SK-N-SH (cell line): ENCODE results near the gene R3HDM2. TPM values are rescaled to one million over a fixed set of nuclear protein-coding genes. Genes with fewer than 3 reads are reported as not detected.

Experiments used
- CTCF ChIA-PET: fragments of 300-600, 350-600 bp; formaldehyde crosslinking; extraction: SDS; loops from one replicate; lab custom pipeline; 2021; lab: Yijun Ruan, JAX
- POLR2A ChIA-PET: fragments of 350-600 bp; sonication (Branson Sonifier 250); formaldehyde crosslinking; extraction: SDS; loops from one replicate; lab custom pipeline; 2020; ENCODE audit warnings: antibody characterized with exemption, inconsistent platforms; lab: Yijun Ruan, JAX
- DNase-seq: peaks from one replicate; pipeline ENCODE4 v3.0.0; 2012
- H2AFZ ChIP-seq: fragments of 200-600 bp; sonication (generic); 2 replicates; pipeline ENCODE4 v1.8.1; 2016; ENCODE audit warnings: antibody characterized with exemption, mild to moderate bottlenecking, low read depth
- H3F3A ChIP-seq: fragments of 200-600 bp; sonication (generic); replicated peaks from 2 replicates; pipeline ENCODE3; 2016; ENCODE audit warnings: antibody characterized with exemption, mild to moderate bottlenecking; ENCODE audit not compliant: insufficient read depth
- H3K27ac ChIP-seq, 2 experiments: fragments of 200-500 bp in 1 of 2; fragments of 200-600 bp in 1 of 2; sonication (Bioruptor generic) in 1 of 2; sonication (generic), shearing (Covaris generic) in 1 of 2; 2 replicates each; pipeline versions ENCODE4 v1.5.1 to v1.6.1; 2014 to 2016; ENCODE audit warnings: low read depth in 2 of 2, inconsistent platforms in 1 of 2, low read length in 1 of 2, mild to moderate bottlenecking in 1 of 2, mixed read lengths in 1 of 2
- H3K27me3 ChIP-seq: fragments of 200-600 bp; sonication (generic), shearing (Covaris generic); 2 replicates; pipeline ENCODE4 v1.6.1; 2016; ENCODE audit warnings: mixed run types; ENCODE audit not compliant: insufficient read depth
- H3K36me3 ChIP-seq, 2 experiments: fragments of 200-500 bp in 1 of 2; fragments of 200-600 bp in 1 of 2; sonication (Bioruptor generic) in 1 of 2; sonication (generic) in 1 of 2; replicated peaks in 1 of 2; 2 replicates each; pipeline versions ENCODE3 to v1.5.1; 2014 to 2016; ENCODE audit warnings: low read length in 1 of 2, mild to moderate bottlenecking in 1 of 2; ENCODE audit not compliant: insufficient read depth in 2 of 2, control insufficient read depth in 1 of 2
- H3K4me1 ChIP-seq, 2 experiments: fragments of 200-500 bp in 1 of 2; fragments of 200-600 bp in 1 of 2; sonication (Bioruptor generic) in 1 of 2; sonication (generic), shearing (Covaris generic) in 1 of 2; 2 replicates each; pipeline versions ENCODE4 v1.5.1 to v1.6.1; 2014 to 2016; ENCODE audit warnings: low read depth in 1 of 2, low read length in 1 of 2, mixed run types in 1 of 2; ENCODE audit not compliant: insufficient read depth in 2 of 2, control insufficient read depth in 1 of 2
- H3K4me2 ChIP-seq: fragments of 200-600 bp; sonication (generic), shearing (Covaris generic); 2 replicates; pipeline ENCODE4 v1.6.1; 2017; ENCODE audit warnings: mixed run types
- H3K4me3 ChIP-seq, 2 experiments: fragments of 200-500 bp in 1 of 2; fragments of 200-600 bp in 1 of 2; sonication (Bioruptor generic) in 1 of 2; sonication (generic), shearing (Covaris generic) in 1 of 2; 2 replicates each; pipeline versions ENCODE4 v1.5.1 to v1.8.1; 2014 to 2016; ENCODE audit warnings: low read depth in 2 of 2, inconsistent platforms in 1 of 2, low read length in 1 of 2, mild to moderate bottlenecking in 1 of 2, mixed read lengths in 1 of 2, moderate library complexity in 1 of 2
- H3K79me2 ChIP-seq: fragments of 200-600 bp; sonication (generic); 2 replicates; pipeline ENCODE4 v1.8.1; 2017; ENCODE audit warnings: mild to moderate bottlenecking; ENCODE audit not compliant: insufficient read depth
- H3K9ac ChIP-seq: fragments of 200-600 bp; sonication (generic); 2 replicates; pipeline ENCODE4 v1.6.1; 2017; ENCODE audit warnings: mixed run types
- H3K9me2 ChIP-seq: fragments of 200-600 bp; sonication (generic); 2 replicates; pipeline ENCODE4 v1.6.1; 2017; ENCODE audit warnings: mixed run types
- H3K9me3 ChIP-seq: fragments of 200-600 bp; sonication (generic); 2 replicates; pipeline ENCODE4 v1.6.1; 2017; ENCODE audit warnings: mixed run types, mild to moderate bottlenecking, moderate library complexity
- H4K20me1 ChIP-seq: fragments of 200-600 bp; sonication (generic); 2 replicates; pipeline ENCODE4 v1.6.1; 2017; ENCODE audit warnings: mild to moderate bottlenecking, mixed run types; ENCODE audit not compliant: insufficient read depth
- ELF1 ChIP-seq: IDR thresholded peaks from 2 replicates; pipeline ENCODE4 v1.4.0; 2012
- GABPA ChIP-seq: IDR thresholded peaks from 2 replicates; pipeline ENCODE4 v1.4.0; 2012; ENCODE audit warnings: low read depth, mild to moderate bottlenecking
- GATA2 ChIP-seq: sonication (generic); formaldehyde crosslinking; IDR thresholded peaks from 2 replicates; pipeline ENCODE4 v1.5.0; 2020; ENCODE audit warnings: mild to moderate bottlenecking, missing genetic modification reagents
- JUND ChIP-seq: IDR thresholded peaks from 2 replicates; pipeline ENCODE4 v1.4.0; 2012
- MAX ChIP-seq: IDR thresholded peaks from 2 replicates; pipeline ENCODE4 v1.4.0; 2012; ENCODE audit warnings: low read depth
- MXI1 ChIP-seq: IDR thresholded peaks from 2 replicates; pipeline ENCODE4 v1.6.1; 2012; ENCODE audit warnings: mild to moderate bottlenecking, low read depth, low read length, improper control_type of control experiment
- NRF1 ChIP-seq: IDR thresholded peaks from 2 replicates; pipeline ENCODE4 v1.6.1; 2012; ENCODE audit warnings: low read depth, mild to moderate bottlenecking, low read length
- POLR2AphosphoS5 ChIP-seq: IDR thresholded peaks from 2 replicates; pipeline ENCODE4 v1.6.1; 2012; ENCODE audit warnings: low read depth, low read length
- RAD21 ChIP-seq: IDR thresholded peaks from 2 replicates; pipeline ENCODE4 v1.6.1; 2012; ENCODE audit warnings: mild to moderate bottlenecking, low read length
- RFX5 ChIP-seq: IDR thresholded peaks from 2 replicates; pipeline ENCODE4 v1.6.1; 2012; ENCODE audit warnings: mild to moderate bottlenecking, improper control_type of control experiment, low read length
- SIN3A ChIP-seq: IDR thresholded peaks from 2 replicates; pipeline ENCODE4 v1.6.1; 2012; ENCODE audit warnings: low read depth, mild to moderate bottlenecking, low read length, moderate library complexity, borderline replicate concordance
- TAF1 ChIP-seq: IDR thresholded peaks from 2 replicates; pipeline ENCODE4 v1.6.1; 2012; ENCODE audit warnings: low read depth, mild to moderate bottlenecking, low read length, moderate library complexity, borderline replicate concordance
- TCF12 ChIP-seq: IDR thresholded peaks from 2 replicates; pipeline ENCODE4 v1.4.0; 2012
- YY1 ChIP-seq: IDR thresholded peaks from 2 replicates; pipeline ENCODE4 v1.4.0; 2012; ENCODE audit warnings: low read depth, mild to moderate bottlenecking
- ZBTB33 ChIP-seq: IDR thresholded peaks from 2 replicates; pipeline ENCODE4 v1.4.0; 2012; ENCODE audit warnings: low read depth, borderline replicate concordance
- WGBS: methylation state at CpG from one replicate; pipeline ENCODE4 v1.1.6; 2017; ENCODE audit warnings: low lambda C conversion rate; 5-methylcytosine and 5-hydroxymethylcytosine counted together
- polyA plus RNA-seq, 3 experiments: library from polyadenylated mRNA; depleted of rRNA; stranded (reverse); fragments of >200 nt; gene quantifications; 2 replicates each; pipeline ENCODE4 v1.2.3, GENCODE V29; 2012
- TF ChIP-seq, protein P1 (sequence below): fragments of 200-600 bp; sonication (generic); IDR thresholded peaks from 2 replicates; pipeline ENCODE4 v1.6.1; 2017; ENCODE audit warnings: antibody characterized with exemption, mild to moderate bottlenecking, moderate library complexity
- TF ChIP-seq, protein P2 (sequence below): fragments of 150-350 bp; IDR thresholded peaks from 2 replicates; pipeline ENCODE4 v1.6.1; 2016; ENCODE audit warnings: mild to moderate bottlenecking, low read depth, low read length

Gene R3HDM2
- polyA plus RNA-seq, 1 of the 3 experiments (the other 2 are of a cell fraction), result 23.1 TPM

DNA sequence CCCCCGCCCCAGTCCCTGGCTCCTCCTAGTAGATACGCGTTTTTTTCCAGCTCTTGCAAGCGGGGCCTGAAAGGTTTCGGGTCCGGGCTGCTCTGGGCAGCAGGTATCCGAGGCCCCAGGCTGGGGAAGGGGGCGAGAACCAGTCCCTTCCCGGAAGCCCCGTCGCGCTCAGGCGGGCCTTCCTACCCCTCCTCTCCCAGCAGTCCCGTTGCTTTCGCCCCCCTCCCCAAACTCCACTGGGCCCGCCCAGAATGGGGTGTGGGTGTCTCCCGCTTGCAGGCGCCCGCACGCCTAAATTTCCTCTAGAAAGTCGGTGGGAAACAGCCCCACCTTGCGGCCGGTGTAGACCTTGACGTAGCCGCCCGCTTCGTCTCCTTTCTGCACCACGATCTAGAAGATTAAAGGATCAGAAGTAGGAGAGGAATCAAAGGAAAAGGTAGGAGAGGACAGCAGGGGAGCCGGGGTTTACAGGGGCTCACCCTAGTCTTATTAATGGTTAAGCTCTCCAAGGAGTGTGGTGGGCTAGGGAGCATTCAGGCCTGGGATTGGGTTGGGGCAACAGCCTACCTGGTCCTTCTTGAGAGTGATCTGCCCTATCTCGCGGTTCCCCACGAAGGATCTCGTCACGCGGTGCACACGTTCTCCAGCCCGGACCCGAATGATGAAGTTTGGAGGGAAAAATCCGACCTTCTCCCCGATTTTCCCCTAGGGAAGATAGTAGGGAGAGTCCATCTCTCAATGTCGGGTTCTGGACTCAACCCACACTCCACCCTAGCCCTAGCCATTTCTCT is 187.1 kb downstream of the R3HDM2 start:
- TF ChIP-seq, protein P1, sequence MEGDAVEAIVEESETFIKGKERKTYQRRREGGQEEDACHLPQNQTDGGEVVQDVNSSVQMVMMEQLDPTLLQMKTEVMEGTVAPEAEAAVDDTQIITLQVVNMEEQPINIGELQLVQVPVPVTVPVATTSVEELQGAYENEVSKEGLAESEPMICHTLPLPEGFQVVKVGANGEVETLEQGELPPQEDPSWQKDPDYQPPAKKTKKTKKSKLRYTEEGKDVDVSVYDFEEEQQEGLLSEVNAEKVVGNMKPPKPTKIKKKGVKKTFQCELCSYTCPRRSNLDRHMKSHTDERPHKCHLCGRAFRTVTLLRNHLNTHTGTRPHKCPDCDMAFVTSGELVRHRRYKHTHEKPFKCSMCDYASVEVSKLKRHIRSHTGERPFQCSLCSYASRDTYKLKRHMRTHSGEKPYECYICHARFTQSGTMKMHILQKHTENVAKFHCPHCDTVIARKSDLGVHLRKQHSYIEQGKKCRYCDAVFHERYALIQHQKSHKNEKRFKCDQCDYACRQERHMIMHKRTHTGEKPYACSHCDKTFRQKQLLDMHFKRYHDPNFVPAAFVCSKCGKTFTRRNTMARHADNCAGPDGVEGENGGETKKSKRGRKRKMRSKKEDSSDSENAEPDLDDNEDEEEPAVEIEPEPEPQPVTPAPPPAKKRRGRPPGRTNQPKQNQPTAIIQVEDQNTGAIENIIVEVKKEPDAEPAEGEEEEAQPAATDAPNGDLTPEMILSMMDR, result peak; percentile 55
- no peak for TF ChIP-seq TAF1
- TF ChIP-seq RFX5, result no peak
- TF ChIP-seq, protein P2, sequence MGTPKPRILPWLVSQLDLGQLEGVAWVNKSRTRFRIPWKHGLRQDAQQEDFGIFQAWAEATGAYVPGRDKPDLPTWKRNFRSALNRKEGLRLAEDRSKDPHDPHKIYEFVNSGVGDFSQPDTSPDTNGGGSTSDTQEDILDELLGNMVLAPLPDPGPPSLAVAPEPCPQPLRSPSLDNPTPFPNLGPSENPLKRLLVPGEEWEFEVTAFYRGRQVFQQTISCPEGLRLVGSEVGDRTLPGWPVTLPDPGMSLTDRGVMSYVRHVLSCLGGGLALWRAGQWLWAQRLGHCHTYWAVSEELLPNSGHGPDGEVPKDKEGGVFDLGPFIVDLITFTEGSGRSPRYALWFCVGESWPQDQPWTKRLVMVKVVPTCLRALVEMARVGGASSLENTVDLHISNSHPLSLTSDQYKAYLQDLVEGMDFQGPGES, result no peak
- TF ChIP-seq GATA2 (CRISPR knock-in tag), result no peak
- TF ChIP-seq GABPA, result no peak
- TF ChIP-seq NRF1, result no peak
- TF ChIP-seq TCF12, result no peak
- TF ChIP-seq ELF1, result no peak
- TF ChIP-seq JUND, result no peak
- no peak for TF ChIP-seq SIN3A
- no peak for TF ChIP-seq YY1
- no peak for TF ChIP-seq ZBTB33
- TF ChIP-seq POLR2AphosphoS5, result no peak
- peak; percentile 37 for TF ChIP-seq RAD21
- no peak for TF ChIP-seq MXI1
- TF ChIP-seq MAX, result no peak
- H3K9ac ChIP-seq, result no peak overlapping the region
- no peak overlapping the region for H2AFZ ChIP-seq
- H3K27me3 ChIP-seq, result peaks cover 19% of the 10 kb centered on the region; the same call in 1 of the 2 replicates
- H3F3A ChIP-seq, result peaks cover 11% of the 10 kb centered on the region
- H3K4me1 ChIP-seq, result peaks cover 23 to 39% of the 10 kb centered on the region in 2 experiments; a peak in 2 of 4 replicates
- WGBS, result 64% methylated on average over 40 of the region's 41 CpGs
- peak overlapping the region; percentile 96 for H3K4me2 ChIP-seq
- ChIA-PET CTCF (interaction anchor here (0.7 to 31.5 kb wide), 24 partner anchors 9 to 247 kb away, joined by 3 to 937 read pairs (median 9); partner anchors contain the start of genes GLI1, INHBE, MYO1A and NXPH4), POLR2A (no interaction called here)
- no peaks in the 10 kb centered on the region for H3K9me2 ChIP-seq
- no peaks in the 10 kb centered on the region for H3K79me2 ChIP-seq
- no peaks in the 10 kb centered on the region for H4K20me1 ChIP-seq
- no peak overlapping the region for H3K27ac ChIP-seq
- peak overlapping the region; percentile 21 to 60; a peak in 2 of 4 replicates for H3K4me3 ChIP-seq
- peaks cover 0 to 3% of the 10 kb centered on the region in 2 experiments for H3K36me3 ChIP-seq
- DNase-seq, result peak; percentile 67
- H3K9me3 ChIP-seq, result no peaks in the 10 kb centered on the region
